NCI-H774 (cell line): Measurements from ENCODE around the gene FAM78A.

Experiments
- DNase-seq: peaks from one replicate; lab custom pipeline; 2025; lab: John Stamatoyannopoulos, UW

The FAM78A gene

DNA sequence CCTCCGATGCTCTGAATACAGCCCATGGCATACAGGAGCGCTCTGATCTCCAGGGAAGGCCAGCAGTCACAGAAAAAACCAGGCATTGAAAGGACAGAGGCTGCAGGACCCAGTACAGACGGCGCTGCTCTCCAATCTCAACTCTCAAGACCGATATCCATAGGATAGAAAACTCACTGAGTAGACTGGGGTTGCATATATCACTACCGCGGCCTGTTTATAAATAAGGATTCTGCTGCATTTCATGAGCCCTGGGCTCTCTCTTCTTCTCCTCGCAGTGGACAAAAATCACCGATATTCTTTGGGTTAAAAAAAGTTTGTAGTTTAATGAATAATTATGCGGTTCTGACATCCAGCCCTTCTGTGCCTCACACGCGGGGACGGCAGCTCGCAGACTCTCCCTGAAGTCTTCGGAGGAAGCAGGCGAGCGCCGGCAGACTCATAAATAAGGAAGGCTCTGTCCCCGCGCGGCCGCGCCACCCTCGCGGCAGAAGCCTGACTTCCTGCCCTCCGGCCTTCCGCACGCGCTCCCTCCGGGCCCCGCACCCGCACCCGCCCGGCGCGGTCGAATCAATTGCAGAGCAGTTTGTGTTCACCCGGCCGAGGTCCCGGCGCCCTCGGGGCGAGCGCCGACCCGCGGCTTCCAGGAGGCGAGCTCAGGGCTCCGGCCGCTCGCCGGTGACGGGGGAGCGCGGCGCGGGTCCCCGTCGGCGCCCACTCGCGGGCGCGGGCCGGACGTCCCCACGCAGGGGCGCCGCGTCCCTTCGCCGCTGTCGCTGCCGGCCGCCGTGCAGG lies at the start of gene FAM78A:
Gene FAM78A, minus strand, starts transcription at position 417 of the 795 bp plus-strand sequence. Its CDS starts 331 bp downstream, at position 86.
- no peak for DNase-seq

GRCh38 chr9:131324736-131325679 lies 48.7 kb upstream of the FAM78A start:
- DNase-seq = no peak

- no peak for DNase-seq
Measured at GRCh38 chr9:131323629-131324028, 47.3 kb upstream of the FAM78A start.

DNA sequence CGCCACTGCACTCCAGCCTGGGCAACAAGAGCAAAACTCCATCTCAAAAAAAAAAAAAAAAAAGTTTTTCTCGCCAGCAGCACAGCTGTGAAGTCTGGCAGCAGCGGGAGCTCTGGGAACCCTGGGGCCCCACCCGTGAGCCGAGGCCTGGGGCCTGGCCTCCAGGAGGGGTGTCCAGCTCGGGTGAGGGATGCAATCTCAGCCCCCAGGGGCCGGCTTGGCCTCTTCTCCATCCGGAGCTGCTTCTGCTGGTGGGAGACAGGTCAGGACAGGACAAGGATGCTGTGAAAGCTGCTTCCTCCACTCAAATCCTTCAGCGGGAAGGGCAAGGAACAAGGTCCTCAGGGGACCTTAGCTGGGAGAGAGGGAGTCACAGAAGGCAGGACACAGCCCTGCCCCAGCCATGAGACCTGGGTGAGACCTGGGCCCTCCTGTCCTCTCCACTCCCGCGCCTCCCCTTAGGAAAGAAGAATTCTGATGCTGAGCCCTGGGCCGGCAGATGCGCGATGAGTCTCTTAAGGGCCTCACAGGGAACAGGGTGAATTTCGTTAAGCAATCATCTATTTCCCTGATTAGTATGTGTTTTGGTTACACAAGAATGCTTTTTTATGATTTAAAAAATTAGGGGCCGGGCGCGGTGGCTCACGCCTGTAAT lies 43.8 kb upstream of the FAM78A start:
- DNase-seq = no peak

DNA sequence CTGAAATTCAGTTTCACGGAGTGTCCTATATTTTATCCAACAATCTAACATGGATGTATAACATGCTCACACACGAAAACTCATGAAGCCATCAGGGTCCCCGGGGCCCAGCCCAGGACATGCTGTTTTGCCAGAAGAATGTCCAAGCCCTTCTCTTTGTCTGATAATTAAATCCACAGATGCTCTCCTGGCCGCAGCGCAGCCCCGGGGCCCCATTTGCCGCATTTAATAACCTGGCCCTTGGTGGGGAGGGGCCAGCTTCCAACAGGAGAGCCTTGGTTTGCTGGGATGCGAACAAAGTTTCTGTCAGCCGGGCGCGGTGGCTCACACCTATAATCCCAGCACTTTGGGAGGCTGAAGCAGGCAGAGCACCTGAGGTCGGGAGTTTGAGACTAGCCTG lies 43.2 kb upstream of the FAM78A start:
- DNase-seq = no peak

DNA sequence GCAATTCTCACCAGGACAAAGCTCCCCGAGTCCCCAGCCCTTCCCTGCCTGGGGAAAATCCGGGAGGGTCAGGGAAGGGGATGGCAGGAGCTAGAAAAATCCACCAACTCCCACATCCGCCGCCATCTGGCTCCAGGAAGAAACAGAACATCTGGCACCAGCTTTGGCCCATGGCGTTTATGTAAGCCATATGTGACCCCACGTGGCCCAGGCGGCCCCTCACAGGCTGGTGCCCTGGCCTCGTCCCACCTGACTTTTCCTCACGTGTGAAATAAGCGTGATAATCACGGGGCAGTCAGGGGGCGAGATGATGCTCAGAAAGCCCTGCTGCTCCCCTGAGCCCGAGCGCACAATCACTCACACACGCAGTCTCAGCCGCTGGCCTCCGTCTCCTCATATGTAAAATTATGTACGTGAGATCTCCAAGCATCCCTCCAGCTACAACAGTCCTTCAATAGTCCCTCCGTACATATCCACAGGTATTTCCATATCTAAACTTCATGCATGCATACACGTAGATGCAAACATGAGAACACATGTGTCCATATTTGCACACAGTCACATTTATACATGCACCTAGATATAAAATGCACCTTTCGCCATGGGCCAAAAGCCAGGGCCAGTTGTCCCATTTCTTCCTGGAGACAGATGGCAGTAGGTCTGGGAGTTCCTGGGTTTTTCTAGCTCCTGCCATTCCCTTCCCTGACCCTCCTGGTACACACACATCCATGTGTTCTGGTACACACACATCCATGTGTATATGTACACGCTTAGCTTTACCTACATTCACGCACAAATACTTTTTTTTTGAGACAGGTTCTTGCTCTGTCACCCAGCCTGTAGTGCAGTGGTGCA lies 42.1 kb upstream of the FAM78A start:
- no peak for DNase-seq

DNA sequence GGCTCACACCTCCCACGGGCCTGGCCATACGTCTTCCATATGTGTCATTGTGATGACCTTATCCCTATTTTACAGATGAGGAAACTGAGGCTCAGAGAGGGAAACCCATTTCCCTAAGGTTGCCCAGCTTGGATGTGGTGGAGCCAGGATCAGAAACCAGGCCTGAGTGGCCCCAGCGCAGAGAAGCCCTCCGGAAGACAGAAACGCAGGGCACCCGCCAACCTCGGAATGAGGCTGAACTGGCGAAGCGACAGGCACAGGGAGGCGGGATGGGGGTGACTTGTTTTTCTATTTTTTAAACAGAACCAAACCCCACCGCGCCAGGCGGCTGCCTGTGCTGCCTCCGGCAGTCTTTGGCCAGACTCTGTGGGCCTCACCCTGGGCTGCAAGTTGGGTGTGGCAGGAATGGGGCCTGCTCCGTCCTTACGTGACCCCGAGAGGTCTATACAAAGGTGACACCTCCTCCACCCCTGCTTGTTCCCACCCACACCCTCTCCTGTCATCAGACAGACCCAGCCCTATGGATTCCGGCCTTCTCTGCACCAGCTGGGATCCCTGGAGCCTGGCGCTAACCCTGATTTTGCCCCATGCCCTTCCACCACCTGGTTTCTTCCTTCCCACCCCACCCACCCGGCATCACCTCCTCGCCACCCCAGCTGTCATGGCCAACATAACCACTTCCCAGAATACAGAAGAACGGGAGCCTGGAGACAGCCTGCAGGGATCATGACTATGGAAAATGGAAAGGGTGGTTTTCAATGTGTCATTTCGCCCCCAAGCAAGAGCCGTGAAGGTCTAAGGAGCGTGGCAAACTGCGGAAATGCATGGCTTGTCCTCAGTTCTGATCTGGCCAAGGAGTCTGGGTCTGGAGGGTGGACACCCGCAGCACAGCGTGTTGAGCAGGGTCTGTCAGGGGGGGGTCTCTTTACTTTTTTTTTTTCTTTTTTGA lies 36.8 kb upstream of the FAM78A start:
- no peak for DNase-seq

- no peak for DNase-seq
Measured at GRCh38 chr9:131312246-131312645, 35.9 kb upstream of the FAM78A start.

DNA sequence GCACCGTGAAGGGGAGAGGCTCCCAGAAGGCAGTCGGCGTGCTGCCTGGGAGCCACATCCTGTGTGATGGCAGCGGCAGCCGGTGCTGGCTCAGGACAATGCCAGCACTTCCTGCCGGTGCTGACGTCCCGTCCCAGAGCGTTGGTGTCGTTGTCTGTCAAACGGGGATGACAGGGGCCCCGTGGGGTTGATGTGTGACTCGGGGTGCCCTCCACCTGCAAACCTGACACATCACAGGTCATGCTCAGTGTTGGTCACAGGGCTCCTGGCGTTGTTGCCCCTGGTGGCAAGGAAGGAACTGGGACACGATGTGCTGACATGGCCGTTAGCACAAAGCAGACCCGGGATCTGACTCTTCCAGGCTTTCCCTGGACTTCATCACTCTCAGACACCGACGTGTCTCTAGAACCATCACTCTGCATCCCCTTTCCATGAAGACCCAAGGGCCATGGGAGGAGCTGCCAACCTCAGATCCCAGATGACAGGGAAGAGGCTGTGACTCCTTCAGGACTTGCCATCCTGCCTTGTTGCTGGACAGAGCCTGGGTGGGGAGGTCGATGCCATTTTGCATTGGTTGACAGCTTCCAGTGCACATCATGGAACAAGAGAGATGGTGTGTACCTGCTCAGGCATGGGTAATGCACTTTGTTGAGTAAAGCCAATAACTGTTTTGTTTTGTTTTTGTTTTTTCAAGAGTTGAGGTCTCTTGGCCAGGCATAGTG lies 34.7 kb upstream of the FAM78A start:
- peak; percentile 25 for DNase-seq

GRCh38 chr9:131309530-131310276 lies 33.4 kb upstream of the FAM78A start:
- DNase-seq = no peak

GRCh38 chr9:131308906-131309529 lies 32.7 kb upstream of the FAM78A start:
- DNase-seq = no peak

DNA sequence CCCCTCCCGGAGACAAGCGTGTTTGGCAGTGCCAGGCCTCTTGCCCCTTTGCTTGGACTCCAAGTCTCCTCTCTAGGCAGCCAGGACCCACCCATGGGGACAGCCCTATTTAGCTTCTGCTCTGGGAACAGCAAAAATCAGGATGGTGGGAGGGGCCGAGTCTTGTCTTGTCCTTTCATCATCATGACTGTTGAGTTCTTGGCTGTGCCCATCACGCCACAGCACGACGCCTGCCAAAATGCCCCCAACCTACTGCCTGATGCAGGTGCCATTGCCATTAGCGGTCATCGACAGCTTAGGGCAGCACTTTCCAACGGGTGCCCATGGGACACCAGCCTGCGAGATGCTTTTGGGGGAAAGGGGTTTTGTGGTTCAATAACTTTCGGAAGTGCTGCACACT lies 32.1 kb upstream of the FAM78A start:
- no peak for DNase-seq

GRCh38 chr9:131307974-131308373 lies 31.7 kb upstream of the FAM78A start:
- DNase-seq = no peak

- DNase-seq = no peak
Measured at GRCh38 chr9:131306397-131307004, 30.2 kb upstream of the FAM78A start.

DNA sequence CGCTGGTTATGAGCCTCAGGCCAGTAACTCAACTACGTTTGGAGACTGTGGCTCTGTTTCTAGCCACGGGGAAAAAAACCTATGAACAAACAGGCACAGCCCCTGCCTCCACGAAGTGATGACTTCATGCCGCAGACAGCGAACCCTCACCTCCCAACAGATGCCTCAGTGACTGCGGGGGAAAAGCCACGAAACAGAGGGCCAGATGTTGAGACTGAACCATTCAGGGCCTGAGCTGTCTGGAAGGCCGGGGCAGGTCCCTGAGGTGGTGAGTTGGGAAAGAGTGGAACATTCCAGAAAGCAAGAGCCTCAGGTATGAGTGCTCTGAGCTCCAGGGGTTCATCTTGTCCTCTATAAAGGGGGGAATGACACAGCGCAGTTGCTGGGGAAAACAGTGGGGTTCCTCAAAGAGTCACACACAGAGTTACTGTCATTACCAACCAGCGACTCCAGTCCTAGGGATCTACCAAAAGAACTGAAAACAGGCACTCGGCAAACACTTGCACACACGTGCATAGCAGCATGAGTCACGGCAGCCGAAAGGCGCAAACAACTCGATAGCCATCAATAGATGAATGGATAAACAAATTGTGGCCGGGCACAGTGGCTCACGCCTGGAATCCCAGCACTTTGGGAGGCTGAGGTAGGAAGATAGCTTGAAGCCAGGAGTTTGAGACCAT lies 28.5 kb upstream of the FAM78A start:
- no peak for DNase-seq

- no peak for DNase-seq
Measured at GRCh38 chr9:131303381-131304321, 27.3 kb upstream of the FAM78A start.
